Trophoblast cell (in vitro differentiated cells and primary cell): ENCODE measurements around the gene RNF186.

Experiments used
- DNase-seq, 2 donors: peaks; one replicate each; pipeline ENCODE4 v3.0.0-alpha.2; 2016
- H2AFZ ChIP-seq: 2 replicates; pipeline ENCODE4 v1.6.1; 2013; ENCODE audit warnings: low read length, moderate library complexity, mild to moderate bottlenecking; ENCODE audit not compliant: insufficient read depth, poor library complexity
- H2AK5ac ChIP-seq: 2 replicates; pipeline ENCODE4 v1.6.1; 2013; ENCODE audit warnings: mild to moderate bottlenecking, low read length
- H2BK120ac ChIP-seq: 2 replicates; pipeline ENCODE4 v1.6.1; 2013; ENCODE audit warnings: low read length, mild to moderate bottlenecking, moderate library complexity; ENCODE audit not compliant: insufficient read depth, poor library complexity
- H2BK12ac ChIP-seq: 2 replicates; pipeline ENCODE4 v1.6.1; 2013; ENCODE audit warnings: mild to moderate bottlenecking, low read length, moderate library complexity
- H2BK5ac ChIP-seq: 2 replicates; pipeline ENCODE4 v1.6.1; 2013; ENCODE audit warnings: low read length, low read depth, moderate library complexity, mild to moderate bottlenecking; ENCODE audit not compliant: poor library complexity
- H3K14ac ChIP-seq: 2 replicates; pipeline ENCODE4 v1.6.1; 2013; ENCODE audit warnings: mild to moderate bottlenecking, low read length
- H3K18ac ChIP-seq: 2 replicates; pipeline ENCODE4 v1.6.1; 2013; ENCODE audit warnings: mild to moderate bottlenecking, low read length
- H3K23ac ChIP-seq: 2 replicates; pipeline ENCODE4 v1.6.1; 2013; ENCODE audit warnings: low read length
- H3K27ac ChIP-seq: 2 replicates; pipeline ENCODE4 v1.5.1; 2013; ENCODE audit warnings: low read depth, mild to moderate bottlenecking, inconsistent platforms, low read length, moderate library complexity
- H3K27me3 ChIP-seq: 2 replicates; pipeline ENCODE4 v1.6.1; 2013; ENCODE audit warnings: inconsistent platforms, mild to moderate bottlenecking, low read length, moderate library complexity; ENCODE audit not compliant: insufficient read depth
- H3K36me3 ChIP-seq, 2 experiments: 1 replicate in 1 of 2; 2 replicates in 1 of 2; pipeline ENCODE4 v1.6.1; 2013; ENCODE audit warnings: low read length in 2 of 2, mild to moderate bottlenecking in 2 of 2, moderate library complexity in 1 of 2; ENCODE audit not compliant: insufficient read depth in 2 of 2, control insufficient read depth in 1 of 2
- H3K4ac ChIP-seq: 2 replicates; pipeline ENCODE4 v1.6.1; 2013; ENCODE audit warnings: low read depth, mild to moderate bottlenecking, low read length, moderate library complexity
- H3K4me1 ChIP-seq, 2 experiments: 1 replicate in 1 of 2; 2 replicates in 1 of 2; pipeline ENCODE4 v1.6.1; 2013; ENCODE audit warnings: low read length in 2 of 2, mild to moderate bottlenecking in 2 of 2, moderate library complexity in 1 of 2; ENCODE audit not compliant: insufficient read depth in 2 of 2, control insufficient read depth in 1 of 2
- H3K4me2 ChIP-seq: 2 replicates; pipeline ENCODE4 v1.6.1; 2013; ENCODE audit warnings: inconsistent platforms, mild to moderate bottlenecking, low read length, moderate library complexity
- H3K4me3 ChIP-seq: 2 replicates; pipeline ENCODE4 v1.5.1; 2013; ENCODE audit warnings: mild to moderate bottlenecking, low read depth, low read length, inconsistent platforms
- H3K79me1 ChIP-seq: one replicate; pipeline ENCODE4 v1.6.1; 2013; ENCODE audit warnings: low read length
- H3K79me2 ChIP-seq: 2 replicates; pipeline ENCODE4 v1.6.1; 2013; ENCODE audit warnings: low read length, mild to moderate bottlenecking; ENCODE audit not compliant: control insufficient read depth, insufficient read depth, poor library complexity
- H3K9ac ChIP-seq: 2 replicates; pipeline ENCODE4 v1.6.1; 2013; ENCODE audit warnings: mild to moderate bottlenecking, low read length
- H3K9me3 ChIP-seq: 2 replicates; pipeline ENCODE4 v1.6.1; 2013; ENCODE audit warnings: low read depth, mild to moderate bottlenecking, control low read depth, inconsistent platforms, low read length; ENCODE audit not compliant: insufficient read depth
- H4K12ac ChIP-seq: 2 replicates; pipeline ENCODE4 v1.6.1; 2013; ENCODE audit warnings: low read depth, mild to moderate bottlenecking, low read length, moderate library complexity
- H4K8ac ChIP-seq: 2 replicates; pipeline ENCODE4 v1.6.1; 2013; ENCODE audit warnings: low read depth, mild to moderate bottlenecking, low read length, moderate library complexity
- H4K91ac ChIP-seq: one replicate; pipeline ENCODE4 v1.6.1; 2013; ENCODE audit warnings: low read depth, mild to moderate bottlenecking, low read length, moderate library complexity
- WGBS: extraction: QIAGEN DNeasy Blood & Tissue Kit; methylation state at CpG from one replicate; pipeline ENCODE4 v1.1.7; 2013; ENCODE audit warnings: missing lambda C conversion rate; ENCODE audit not compliant: insufficient read length, insufficient coverage; ENCODE audit errors: extremely low coverage; 5-methylcytosine and 5-hydroxymethylcytosine counted together

The RNF186 gene

DNA sequence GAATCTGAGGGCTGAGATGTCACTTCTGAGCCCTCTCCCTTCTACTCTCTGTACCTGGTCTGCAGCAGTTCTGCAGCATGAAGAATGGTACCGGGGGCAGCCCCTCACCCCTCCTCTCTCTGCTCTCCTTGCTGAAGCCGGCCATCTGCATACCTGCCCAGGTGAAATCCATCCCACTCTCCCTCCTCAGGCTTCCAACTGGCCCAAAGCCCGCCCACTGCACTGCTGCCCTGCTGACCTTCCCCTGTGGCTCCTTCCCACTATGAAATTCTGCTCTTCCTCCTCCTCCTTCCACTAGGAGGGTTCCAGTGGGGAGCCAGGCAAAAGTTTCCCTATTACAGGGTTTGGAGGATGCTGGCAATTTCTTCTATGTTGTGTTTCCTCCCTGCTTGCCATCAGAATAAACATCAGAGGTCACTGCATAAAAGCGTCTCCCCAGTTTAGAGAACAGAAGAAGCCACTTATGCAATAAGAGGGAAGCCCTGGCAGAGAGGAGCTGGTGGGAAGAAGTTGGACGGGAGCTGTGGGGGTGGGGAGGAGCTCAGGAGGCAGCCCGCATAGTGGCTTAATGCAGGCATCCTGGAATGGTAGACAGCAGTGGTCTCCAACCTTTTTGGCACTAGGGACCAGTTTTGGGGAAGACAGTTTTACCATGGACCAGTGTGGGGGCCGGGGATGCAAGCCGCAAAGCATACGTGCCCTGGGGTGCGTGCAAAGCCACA lies 45.7 kb downstream of the RNF186 start:
- no CpG with 5 or more reads among the region's 10 CpGs for WGBS
- H3K4me3 ChIP-seq: no peak overlapping the region

DNA sequence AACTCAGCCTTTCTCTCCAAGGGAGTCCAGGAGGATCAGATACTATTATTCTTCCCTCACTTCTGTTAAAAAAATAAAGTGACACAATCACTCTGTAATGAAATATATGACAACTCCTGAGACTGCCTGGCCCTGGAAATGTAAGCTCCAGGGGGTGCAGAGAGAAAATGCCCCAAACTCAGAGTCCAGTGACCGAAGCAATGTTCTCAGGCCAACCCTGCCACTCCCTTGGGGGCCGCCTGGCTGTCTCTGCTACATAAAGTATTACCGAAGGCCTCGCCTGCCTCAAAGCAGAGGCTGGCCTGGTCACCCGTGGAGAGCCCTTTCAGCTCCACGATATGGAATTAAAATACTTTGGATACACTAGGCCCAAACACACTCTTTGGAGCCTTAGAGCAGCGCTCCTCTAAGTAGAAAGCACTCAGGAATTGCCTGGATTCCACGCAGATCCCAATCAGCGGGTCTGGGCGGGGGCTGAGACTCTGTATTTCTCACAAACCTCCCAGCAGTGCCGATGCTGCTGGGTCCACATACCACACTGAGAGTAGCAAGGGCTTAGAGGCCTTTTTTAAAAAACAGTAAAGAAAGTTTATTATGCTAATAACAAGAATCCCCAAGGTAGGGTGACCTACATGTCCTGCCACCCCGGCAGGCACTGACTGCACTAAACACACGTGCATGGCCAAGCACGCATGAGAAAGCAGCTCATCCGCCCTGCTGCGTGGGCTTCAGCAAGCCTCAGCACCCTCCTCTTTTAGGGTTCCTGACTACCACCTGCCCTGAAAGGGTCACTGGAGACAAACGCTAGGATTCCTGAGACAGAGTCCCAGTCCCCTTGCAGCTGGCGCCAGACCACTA lies 46.5 kb downstream of the RNF186 start:
- Histone ChIP-seq H2BK5ac (no peak overlapping the region), H3K9ac (no peak overlapping the region), H3K79me2 (no peaks in the 10 kb centered on the region), H4K91ac (no peak overlapping the region), H3K14ac (peak overlapping the region; percentile 21), H3K18ac (no peak overlapping the region), H3K36me3 (peaks cover 0 to 2% of the 10 kb centered on the region in 2 experiments), H2AK5ac (no peak overlapping the region), H3K27ac (no peak overlapping the region), H3K9me3 (peaks cover 1% of the 10 kb centered on the region), H3K4me2 (no peak overlapping the region), H3K27me3 (no peaks in the 10 kb centered on the region), H4K12ac (no peak overlapping the region), H2AFZ (no peak overlapping the region), H3K4me3 (no peak overlapping the region), H3K4me1 (peaks cover 9 to 17% of the 10 kb centered on the region in 2 experiments), H4K8ac (no peak overlapping the region), H3K23ac (no peak overlapping the region), H2BK12ac (no peak overlapping the region), H3K4ac (no peak overlapping the region), H2BK120ac (no peak overlapping the region), H3K79me1 (no peaks in the 10 kb centered on the region)
- DNase-seq: peak; percentile 65 to 79
- no CpG with 5 or more reads among the region's 18 CpGs for WGBS

More for the DNA sequence above, 45.7 kb downstream of the RNF186 start:
- DNase-seq: peak in 1 of 2 donors; percentile 11
- no peak overlapping the region for H4K12ac ChIP-seq
- peaks cover 9 to 17% of the 10 kb centered on the region in 2 experiments for H3K4me1 ChIP-seq
- no peaks in the 10 kb centered on the region for H3K27me3 ChIP-seq
- no peak overlapping the region for H3K23ac ChIP-seq
- no peak overlapping the region for H4K91ac ChIP-seq
- no peak overlapping the region for H2AFZ ChIP-seq
- no peak overlapping the region for H3K4me2 ChIP-seq
- no peak overlapping the region for H2BK120ac ChIP-seq
- peaks cover 0 to 2% of the 10 kb centered on the region in 2 experiments for H3K36me3 ChIP-seq
- H4K8ac ChIP-seq: no peak overlapping the region
- no peak overlapping the region for H2BK12ac ChIP-seq
- no peak overlapping the region for H2AK5ac ChIP-seq
- H2BK5ac ChIP-seq: no peak overlapping the region
- peaks cover 1% of the 10 kb centered on the region for H3K9me3 ChIP-seq
- H3K14ac ChIP-seq: no peak overlapping the region
- no peak overlapping the region for H3K27ac ChIP-seq
- no peaks in the 10 kb centered on the region for H3K79me1 ChIP-seq
- H3K79me2 ChIP-seq: no peaks in the 10 kb centered on the region
- H3K4ac ChIP-seq: no peak overlapping the region
- no peak overlapping the region for H3K18ac ChIP-seq
- H3K9ac ChIP-seq: no peak overlapping the region

DNA sequence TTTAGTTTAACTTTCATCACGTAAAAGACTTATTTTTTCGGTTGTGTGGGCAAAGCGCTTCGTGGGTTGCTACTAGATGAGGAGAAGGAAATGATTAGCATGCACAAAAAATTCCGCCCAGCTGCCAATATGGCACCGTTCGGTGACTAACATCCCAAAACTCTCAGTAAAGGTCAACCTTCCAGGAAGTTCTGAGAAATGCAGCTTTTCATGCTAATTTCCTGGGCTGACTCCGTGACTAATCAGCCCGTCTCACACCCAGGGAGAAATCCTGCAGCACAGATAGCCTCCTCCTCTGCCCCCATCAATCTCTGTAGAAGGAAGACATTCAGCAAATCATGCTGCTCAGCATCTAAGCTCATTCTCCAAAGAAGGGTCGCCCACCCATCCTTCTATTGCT lies 49.5 kb downstream of the RNF186 start:
- Histone ChIP-seq H3K27me3 (no peaks in the 10 kb centered on the region), H3K4ac (no peak overlapping the region), H4K12ac (no peak overlapping the region), H3K9me3 (peaks cover 1% of the 10 kb centered on the region), H3K27ac (no peak overlapping the region), H3K14ac (no peak overlapping the region), H3K79me1 (no peaks in the 10 kb centered on the region), H2AK5ac (no peak overlapping the region), H3K4me2 (no peak overlapping the region), H4K91ac (no peak overlapping the region), H2BK12ac (no peak overlapping the region), H3K4me1 (peaks cover 9 to 17% of the 10 kb centered on the region in 2 experiments), H3K4me3 (no peak overlapping the region), H4K8ac (no peak overlapping the region), H2BK120ac (no peak overlapping the region), H2BK5ac (no peak overlapping the region), H3K36me3 (peaks cover 0 to 3% of the 10 kb centered on the region in 2 experiments), H3K23ac (no peak overlapping the region), H2AFZ (no peak overlapping the region), H3K9ac (no peak overlapping the region), H3K18ac (no peak overlapping the region), H3K79me2 (no peaks in the 10 kb centered on the region)
- no CpG with 5 or more reads among the region's 10 CpGs for WGBS
- DNase-seq: peak; percentile 88 to 96

DNA sequence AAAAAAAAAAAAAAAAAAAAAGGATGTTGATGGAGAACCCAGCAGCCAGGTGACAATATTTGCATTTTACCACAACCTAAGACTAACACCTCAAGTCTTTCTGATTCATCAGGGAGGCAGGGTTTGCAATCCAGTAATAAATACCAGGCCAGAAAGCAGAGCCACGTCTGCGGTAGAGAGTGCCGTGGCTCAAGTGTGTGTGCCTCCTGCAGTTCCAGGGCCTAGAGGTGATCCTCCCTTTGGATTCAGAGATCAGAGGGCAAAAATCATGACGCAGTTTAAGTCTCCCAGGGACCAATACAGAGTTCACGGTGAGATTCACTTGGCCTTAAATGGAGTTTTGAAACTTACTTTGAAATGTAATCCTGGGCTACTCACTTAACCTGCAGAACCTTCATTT lies 50.2 kb downstream of the RNF186 start:
- Histone ChIP-seq H2BK12ac (no peak overlapping the region), H3K9ac (no peak overlapping the region), H3K79me1 (no peaks in the 10 kb centered on the region), H3K27ac (no peak overlapping the region), H3K36me3 (peaks cover 0 to 3% of the 10 kb centered on the region in 2 experiments), H3K4ac (no peak overlapping the region), H2BK5ac (no peak overlapping the region), H3K9me3 (peaks cover 1% of the 10 kb centered on the region), H3K4me1 (peaks cover 9 to 17% of the 10 kb centered on the region in 2 experiments), H2AK5ac (no peak overlapping the region), H3K18ac (no peak overlapping the region), H2BK120ac (no peak overlapping the region), H3K4me2 (no peak overlapping the region), H3K4me3 (no peak overlapping the region), H2AFZ (no peak overlapping the region), H3K79me2 (no peaks in the 10 kb centered on the region), H3K27me3 (no peaks in the 10 kb centered on the region), H4K12ac (no peak overlapping the region), H3K14ac (no peak overlapping the region), H4K8ac (no peak overlapping the region), H4K91ac (no peak overlapping the region), H3K23ac (no peak overlapping the region)
- peak; percentile 46 to 74 for DNase-seq
- no CpG with 5 or more reads among the region's 5 CpGs for WGBS
